Measurements from ENCODE around the gene MBNL1.

Gene MBNL1

DNA sequence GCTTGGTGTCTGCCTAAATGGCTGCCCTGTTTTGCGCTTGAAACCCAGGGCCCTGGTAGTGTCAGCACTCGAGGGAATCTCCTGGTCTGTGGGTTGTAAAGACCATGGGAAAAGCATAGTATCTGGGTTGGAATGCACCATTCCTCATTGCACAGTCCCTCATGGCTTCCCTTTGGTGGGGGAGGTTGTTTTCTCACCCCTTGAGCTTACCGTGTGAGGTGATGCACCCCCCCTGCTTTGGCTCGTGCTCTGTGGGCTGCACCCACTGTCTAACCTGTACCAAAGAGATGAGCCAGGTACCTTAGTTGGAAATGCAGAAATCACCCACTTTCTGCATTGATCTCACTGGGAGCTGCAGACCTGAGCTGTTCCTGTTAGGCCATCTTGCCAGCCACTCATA, 104.7 kb downstream of the MBNL1 start:
- DNase-seq = no peak
- H3K4me3 Mint-ChIP-seq = no peak overlapping the region
- H3K27me3 Mint-ChIP-seq (ENCODE audit: low read depth, poor library complexity) = no peaks in the 10 kb centered on the region
- H3K9me3 Mint-ChIP-seq = peaks cover 36% of the 10 kb centered on the region
- H3K27ac Mint-ChIP-seq = no peak overlapping the region
- TF ChIP-seq, protein P1, sequence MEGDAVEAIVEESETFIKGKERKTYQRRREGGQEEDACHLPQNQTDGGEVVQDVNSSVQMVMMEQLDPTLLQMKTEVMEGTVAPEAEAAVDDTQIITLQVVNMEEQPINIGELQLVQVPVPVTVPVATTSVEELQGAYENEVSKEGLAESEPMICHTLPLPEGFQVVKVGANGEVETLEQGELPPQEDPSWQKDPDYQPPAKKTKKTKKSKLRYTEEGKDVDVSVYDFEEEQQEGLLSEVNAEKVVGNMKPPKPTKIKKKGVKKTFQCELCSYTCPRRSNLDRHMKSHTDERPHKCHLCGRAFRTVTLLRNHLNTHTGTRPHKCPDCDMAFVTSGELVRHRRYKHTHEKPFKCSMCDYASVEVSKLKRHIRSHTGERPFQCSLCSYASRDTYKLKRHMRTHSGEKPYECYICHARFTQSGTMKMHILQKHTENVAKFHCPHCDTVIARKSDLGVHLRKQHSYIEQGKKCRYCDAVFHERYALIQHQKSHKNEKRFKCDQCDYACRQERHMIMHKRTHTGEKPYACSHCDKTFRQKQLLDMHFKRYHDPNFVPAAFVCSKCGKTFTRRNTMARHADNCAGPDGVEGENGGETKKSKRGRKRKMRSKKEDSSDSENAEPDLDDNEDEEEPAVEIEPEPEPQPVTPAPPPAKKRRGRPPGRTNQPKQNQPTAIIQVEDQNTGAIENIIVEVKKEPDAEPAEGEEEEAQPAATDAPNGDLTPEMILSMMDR (IDR thresholded peaks at IDR 0.05) = no peak
- H3K36me3 Mint-ChIP-seq (ENCODE audit: low read depth) = peaks cover 12% of the 10 kb centered on the region
- no peaks in the 10 kb centered on the region for H3K4me1 Mint-ChIP-seq

DNA sequence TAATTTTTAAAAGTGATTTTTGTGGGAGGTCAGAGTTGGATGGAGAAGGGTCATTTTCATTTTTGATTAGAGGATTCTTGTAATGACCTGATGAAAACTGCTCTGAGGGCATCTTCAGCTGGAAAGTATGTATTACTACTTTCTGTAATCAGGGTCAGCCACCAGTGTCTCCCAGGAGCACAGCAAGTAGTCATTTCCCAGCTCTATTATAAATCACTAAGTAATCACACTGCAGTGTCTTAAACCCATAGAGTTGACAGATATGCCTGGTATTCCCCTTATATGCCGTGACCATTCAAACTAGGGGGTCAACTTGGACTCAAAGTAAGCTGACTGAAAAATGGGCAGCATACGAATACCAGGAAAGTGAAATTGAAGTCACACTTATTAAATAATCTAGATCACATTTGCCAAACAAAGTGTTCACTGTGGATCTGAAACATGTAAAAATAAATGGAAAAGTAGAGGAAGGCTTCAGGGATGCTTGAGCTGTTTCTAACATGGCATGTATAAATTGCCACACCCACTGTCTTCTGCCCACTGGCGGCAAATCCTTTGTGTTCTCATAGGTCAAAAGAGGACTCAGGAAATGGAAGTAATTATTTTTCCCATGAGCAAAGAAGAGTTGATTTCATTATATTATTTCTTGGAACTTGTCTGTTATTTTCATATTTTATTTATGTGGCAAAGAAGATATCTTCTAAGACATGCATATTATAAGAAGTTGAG, 105.7 kb downstream of the MBNL1 start:
- Mint-ChIP-seq H3K36me3 (ENCODE audit: low read depth) (peaks cover 12% of the 10 kb centered on the region), H3K27ac (no peak overlapping the region), H3K27me3 (ENCODE audit: low read depth, poor library complexity) (no peaks in the 10 kb centered on the region), H3K9me3 (peaks cover 29% of the 10 kb centered on the region), H3K4me1 (no peaks in the 10 kb centered on the region), H3K4me3 (no peak overlapping the region)
- DNase-seq = no peak
- TF ChIP-seq, protein P1 (IDR thresholded peaks at IDR 0.05) = no peak

DNA sequence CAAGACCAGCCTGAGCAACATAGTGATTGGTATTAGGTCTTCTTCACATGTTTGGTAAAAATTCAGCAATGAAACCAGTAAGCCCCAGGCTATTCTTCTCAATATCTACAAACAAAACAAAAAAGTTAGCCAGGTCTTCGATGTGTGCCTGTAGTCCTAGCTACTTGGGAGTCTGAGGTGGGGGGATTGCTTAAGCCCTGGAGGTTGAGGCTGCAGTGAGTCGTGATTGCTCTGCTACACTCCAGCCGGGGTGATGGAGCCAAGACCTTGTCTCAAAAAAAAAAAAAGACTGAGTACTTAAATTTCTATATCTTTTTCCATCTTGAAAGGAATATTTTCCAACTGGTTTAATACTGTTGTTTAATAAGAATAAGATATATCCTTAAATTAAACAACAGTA, 106.8 kb downstream of the MBNL1 start:
- TF ChIP-seq, protein P1 (IDR thresholded peaks at IDR 0.05) = no peak
- Mint-ChIP-seq H3K27ac (no peak overlapping the region), H3K27me3 (ENCODE audit: low read depth, poor library complexity) (no peaks in the 10 kb centered on the region), H3K4me1 (no peaks in the 10 kb centered on the region), H3K36me3 (ENCODE audit: low read depth) (peaks cover 12% of the 10 kb centered on the region), H3K9me3 (peaks cover 21% of the 10 kb centered on the region), H3K4me3 (no peak overlapping the region)
- DNase-seq = no peak

DNA sequence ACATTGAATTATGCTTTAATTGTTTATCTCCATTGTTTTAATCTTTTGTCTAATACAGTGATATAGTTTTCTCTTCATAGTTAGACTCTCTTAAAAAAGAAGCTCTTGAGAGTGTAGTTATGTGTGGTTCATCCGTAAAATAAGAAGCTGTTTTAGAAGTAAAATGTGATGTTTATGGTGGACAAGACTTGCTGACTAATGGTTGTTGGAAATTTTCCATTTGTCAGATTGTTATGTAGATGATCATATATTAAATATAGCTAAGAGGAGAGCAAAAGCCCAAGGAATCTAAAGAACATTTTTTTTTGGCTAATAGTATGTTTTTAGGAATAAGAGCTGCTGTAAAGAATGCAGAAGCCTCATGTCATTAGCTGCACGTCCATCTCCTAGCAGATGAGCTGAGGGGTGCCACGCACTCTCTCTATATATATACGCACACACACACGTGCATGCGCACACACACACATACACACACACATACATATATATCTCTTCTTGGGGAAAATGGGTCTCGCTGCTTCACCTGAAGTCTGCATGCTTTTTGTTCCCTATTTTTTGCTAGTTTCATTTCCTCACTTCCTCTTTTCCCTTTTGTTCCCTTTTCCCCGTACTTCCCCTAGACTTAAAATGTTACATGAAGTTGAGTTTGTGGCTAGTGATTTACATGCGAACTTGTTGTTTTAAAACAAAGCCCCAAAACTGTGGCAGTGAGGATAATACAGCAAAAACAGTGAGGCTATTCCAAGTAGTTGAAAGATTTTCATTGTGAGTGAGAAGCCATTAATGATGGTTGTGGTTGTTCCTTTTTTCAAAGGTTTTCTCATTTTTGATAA, 107.8 kb downstream of the MBNL1 start:
- Mint-ChIP-seq H3K4me3 (no peak overlapping the region), H3K4me1 (no peaks in the 10 kb centered on the region), H3K27ac (peak overlapping the region; percentile 3), H3K36me3 (ENCODE audit: low read depth) (peaks cover 10% of the 10 kb centered on the region), H3K9me3 (peaks cover 14% of the 10 kb centered on the region), H3K27me3 (ENCODE audit: low read depth, poor library complexity) (no peaks in the 10 kb centered on the region)
- no peak for DNase-seq
- TF ChIP-seq, protein P1 (IDR thresholded peaks at IDR 0.05) = no peak

DNA sequence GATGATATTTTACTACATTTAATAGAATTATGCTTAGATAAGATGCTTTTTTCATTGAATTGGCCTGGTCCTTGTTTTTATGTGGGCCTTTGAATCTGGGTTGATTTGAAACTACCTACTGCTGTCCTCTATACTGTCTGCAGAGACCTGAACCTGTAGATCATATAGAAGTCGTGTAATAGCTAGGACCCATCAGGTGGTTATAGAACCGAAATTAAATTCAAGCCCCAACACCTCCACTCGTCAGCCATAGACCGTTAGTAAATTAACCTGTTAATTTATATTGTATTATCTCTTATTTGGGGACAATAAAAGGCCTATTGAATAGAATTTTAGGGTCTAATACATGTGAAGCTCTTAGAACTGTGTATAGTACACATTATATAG, 108.4 kb downstream of the MBNL1 start:
- H3K4me1 Mint-ChIP-seq = no peaks in the 10 kb centered on the region
- H3K27me3 Mint-ChIP-seq (ENCODE audit: low read depth, poor library complexity) = no peaks in the 10 kb centered on the region
- H3K4me3 Mint-ChIP-seq = no peak overlapping the region
- H3K36me3 Mint-ChIP-seq (ENCODE audit: low read depth) = peaks cover 4% of the 10 kb centered on the region
- no peak for DNase-seq
- TF ChIP-seq, protein P1 (IDR thresholded peaks at IDR 0.05) = no peak
- H3K27ac Mint-ChIP-seq = no peak overlapping the region
- peaks cover 9% of the 10 kb centered on the region for H3K9me3 Mint-ChIP-seq

All from nephron progenitor cell (in vitro differentiated cells).